B cell (primary cell): Measurements from ENCODE around the gene DNAJC6.

Source experiments
- CTCF ChIP-seq: fragments of 200-600 bp; IDR thresholded peaks from one replicate; pipeline ENCODE4 v1.8.0; 2022; ENCODE audit warnings: antibody characterized with exemption, mild to moderate bottlenecking
- EZH2 ChIP-seq: IDR thresholded peaks from 2 replicates; pipeline ENCODE4 v1.6.1; 2012; ENCODE audit warnings: borderline replicate concordance, low read depth, mild to moderate bottlenecking, moderate library complexity, low read length; ENCODE audit not compliant: insufficient read depth, poor library complexity, severe bottlenecking

DNA sequence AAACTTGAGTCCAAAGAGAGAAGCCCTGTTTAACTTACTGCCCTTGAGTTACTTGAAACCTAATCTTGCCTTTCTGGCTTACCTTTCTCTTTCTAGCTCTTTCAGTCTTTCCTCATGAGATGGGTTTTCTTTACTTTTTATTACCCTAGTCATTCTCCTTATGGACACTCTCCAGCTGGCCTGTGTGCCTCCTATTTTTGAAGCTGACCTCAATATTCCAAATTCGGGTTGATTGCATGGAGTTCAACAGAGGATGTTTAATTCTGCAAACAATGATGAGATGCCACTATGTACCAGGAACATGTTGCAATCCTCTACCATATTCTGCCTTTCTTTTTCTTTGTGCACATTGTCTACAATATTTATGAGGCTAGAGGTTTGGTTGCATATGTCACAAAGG lies 20.7 kb downstream of the DNAJC6 start:
- TF ChIP-seq EZH2 (no peak), CTCF (no peak)
